HUES64 (cell line): ENCODE data around the gene PSMC1.

Source experiments
- H3K27ac ChIP-seq: 2 replicates; pipeline ENCODE4 v1.7.0; 2013; ENCODE audit warnings: low read depth, low read length, inconsistent platforms
- H3K27me3 ChIP-seq: 2 replicates; pipeline ENCODE4 v1.6.1; 2013; ENCODE audit warnings: mild to moderate bottlenecking, low read length; ENCODE audit not compliant: insufficient read depth
- H3K36me3 ChIP-seq: 2 replicates; pipeline ENCODE4 v1.6.1; 2013; ENCODE audit warnings: mild to moderate bottlenecking, low read length; ENCODE audit not compliant: insufficient read depth
- H3K4me1 ChIP-seq: 2 replicates; pipeline ENCODE4 v1.6.1; 2013; ENCODE audit warnings: mild to moderate bottlenecking, low read length, moderate library complexity; ENCODE audit not compliant: insufficient read depth
- H3K4me3 ChIP-seq: 2 replicates; pipeline ENCODE4 v1.5.1; 2013; ENCODE audit warnings: mild to moderate bottlenecking, low read length, moderate library complexity
- H3K9ac ChIP-seq: 2 replicates; pipeline ENCODE4 v1.6.1; 2013; ENCODE audit warnings: mild to moderate bottlenecking, low read depth, low read length
- H3K9me3 ChIP-seq: 2 replicates; pipeline ENCODE4 v1.6.1; 2013; ENCODE audit warnings: low read depth, low read length; ENCODE audit not compliant: insufficient read depth
- WGBS: fragments of 150-250, 120-280 bp; methylation state at CpG from one replicate; pipeline ENCODE4 v1.1.7; 2013; ENCODE audit warnings: missing lambda C conversion rate; 5-methylcytosine and 5-hydroxymethylcytosine counted together

The PSMC1 gene

DNA sequence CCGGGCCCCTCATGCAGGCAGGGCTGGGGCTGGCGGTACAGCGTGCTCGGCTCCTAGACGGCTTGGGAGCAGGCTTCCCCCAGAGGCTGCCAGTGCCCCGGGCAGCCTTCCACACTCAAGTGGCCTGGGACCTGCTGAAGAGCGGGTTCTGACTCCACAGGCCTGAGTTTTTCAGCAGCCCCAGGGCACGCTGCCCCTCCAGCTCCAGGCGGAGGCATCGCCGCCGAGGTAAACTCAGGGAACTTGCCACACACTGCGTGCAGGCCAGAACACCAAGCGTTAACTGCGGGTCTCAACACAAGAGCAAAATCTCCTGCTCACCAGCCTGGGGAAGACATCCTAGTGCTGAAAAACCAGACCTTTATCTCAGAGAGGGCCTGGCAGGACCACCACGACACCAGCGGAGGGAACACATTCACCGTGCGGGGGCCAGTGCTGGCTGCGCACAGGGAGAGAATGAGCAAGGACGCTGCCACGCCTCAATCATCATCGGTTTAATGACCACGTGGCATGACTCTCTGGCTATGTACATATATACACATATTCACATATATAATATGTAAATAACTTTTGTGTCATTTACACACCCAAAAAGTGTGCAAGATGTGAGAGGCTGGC is 21.3 kb downstream of the PSMC1 start:
- Histone ChIP-seq H3K36me3 (peaks cover 41% of the 10 kb centered on the region), H3K9ac (no peak overlapping the region), H3K27ac (no peak overlapping the region), H3K9me3 (no peaks in the 10 kb centered on the region), H3K4me3 (no peak overlapping the region), H3K27me3 (no peaks in the 10 kb centered on the region), H3K4me1 (no peaks in the 10 kb centered on the region)
- 91% methylated on average over 23 of the region's 24 CpGs for WGBS

GRCh38 chr14:90278199-90279175 is 22.1 kb downstream of the PSMC1 start:
- no peaks in the 10 kb centered on the region for H3K27me3 ChIP-seq
- H3K36me3 ChIP-seq, result peaks cover 37% of the 10 kb centered on the region
- H3K9me3 ChIP-seq, result no peaks in the 10 kb centered on the region
- H3K4me3 ChIP-seq, result no peak overlapping the region
- H3K4me1 ChIP-seq, result no peaks in the 10 kb centered on the region
- H3K27ac ChIP-seq, result no peak overlapping the region
- no peak overlapping the region for H3K9ac ChIP-seq
- WGBS, result 93% methylated on average over 35 of the region's 35 CpGs

DNA sequence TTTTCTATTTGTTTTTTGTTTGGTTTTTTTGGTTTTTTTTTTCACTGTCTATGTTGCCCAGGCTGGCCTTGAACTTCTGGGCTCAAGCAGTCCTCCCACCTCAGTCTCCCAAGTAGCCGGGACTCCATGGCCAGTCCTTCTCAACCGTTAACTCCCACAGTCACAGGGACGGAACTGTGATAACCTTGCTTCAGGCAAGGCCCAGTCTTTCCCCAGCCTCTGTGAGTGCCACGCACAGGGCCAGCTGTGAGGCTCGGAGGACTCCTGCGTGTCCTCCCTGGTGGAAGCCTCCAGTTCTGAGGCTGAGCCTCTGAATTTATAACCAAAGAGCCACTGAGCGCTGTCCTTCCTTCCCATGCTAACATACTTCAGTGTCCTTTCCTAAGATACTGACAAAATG is 23.7 kb downstream of the PSMC1 start:
- 93% methylated on average over 7 of the region's 7 CpGs for WGBS
- Histone ChIP-seq H3K27me3 (no peaks in the 10 kb centered on the region), H3K9ac (no peak overlapping the region), H3K36me3 (peaks cover 30% of the 10 kb centered on the region), H3K4me1 (no peaks in the 10 kb centered on the region), H3K4me3 (no peak overlapping the region), H3K9me3 (no peaks in the 10 kb centered on the region), H3K27ac (no peak overlapping the region)

GRCh38 chr14:90281261-90281660 is 24.9 kb downstream of the PSMC1 start:
- no peaks in the 10 kb centered on the region for H3K27me3 ChIP-seq
- no peak overlapping the region for H3K4me3 ChIP-seq
- H3K4me1 ChIP-seq, result no peaks in the 10 kb centered on the region
- WGBS, result 90% methylated on average over 8 of the region's 8 CpGs
- peaks cover 37% of the 10 kb centered on the region for H3K36me3 ChIP-seq
- H3K9ac ChIP-seq, result no peak overlapping the region
- H3K9me3 ChIP-seq, result no peaks in the 10 kb centered on the region
- H3K27ac ChIP-seq, result no peak overlapping the region

DNA sequence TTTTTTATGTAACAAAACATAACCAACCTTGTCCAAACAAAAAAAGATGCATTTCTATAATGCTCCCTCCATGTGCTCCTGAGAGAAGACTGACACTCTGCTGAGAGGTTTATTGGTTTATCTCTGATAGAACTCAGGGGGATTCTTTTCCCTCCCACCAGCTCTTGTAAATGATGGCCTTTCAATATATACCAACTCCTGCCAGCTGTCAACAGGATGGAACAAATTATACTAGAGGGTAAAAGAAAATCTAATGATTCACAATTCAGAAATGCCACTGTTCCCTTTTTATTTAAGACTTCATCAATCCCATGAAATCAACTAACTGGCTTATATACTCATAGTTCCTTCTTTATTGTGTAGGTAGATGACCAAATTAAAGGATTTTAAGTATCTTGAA is 25.4 kb downstream of the PSMC1 start:
- H3K27ac ChIP-seq, result no peak overlapping the region

GRCh38 chr14:90287791-90288190 is 31.4 kb downstream of the PSMC1 start:
- 95% methylated on average over 14 of the region's 14 CpGs for WGBS
- no peak overlapping the region for H3K4me3 ChIP-seq
- no peak overlapping the region for H3K27ac ChIP-seq
- H3K27me3 ChIP-seq, result no peaks in the 10 kb centered on the region
- peaks cover 10% of the 10 kb centered on the region for H3K4me1 ChIP-seq
- H3K9me3 ChIP-seq, result no peaks in the 10 kb centered on the region
- H3K36me3 ChIP-seq, result peaks cover 59% of the 10 kb centered on the region
- no peak overlapping the region for H3K9ac ChIP-seq

More for the DNA sequence above, 25.4 kb downstream of the PSMC1 start:
- Histone ChIP-seq H3K9me3 (no peaks in the 10 kb centered on the region), H3K36me3 (peaks cover 37% of the 10 kb centered on the region), H3K4me1 (no peaks in the 10 kb centered on the region), H3K4me3 (no peak overlapping the region), H3K9ac (no peak overlapping the region), H3K27me3 (no peaks in the 10 kb centered on the region)

DNA sequence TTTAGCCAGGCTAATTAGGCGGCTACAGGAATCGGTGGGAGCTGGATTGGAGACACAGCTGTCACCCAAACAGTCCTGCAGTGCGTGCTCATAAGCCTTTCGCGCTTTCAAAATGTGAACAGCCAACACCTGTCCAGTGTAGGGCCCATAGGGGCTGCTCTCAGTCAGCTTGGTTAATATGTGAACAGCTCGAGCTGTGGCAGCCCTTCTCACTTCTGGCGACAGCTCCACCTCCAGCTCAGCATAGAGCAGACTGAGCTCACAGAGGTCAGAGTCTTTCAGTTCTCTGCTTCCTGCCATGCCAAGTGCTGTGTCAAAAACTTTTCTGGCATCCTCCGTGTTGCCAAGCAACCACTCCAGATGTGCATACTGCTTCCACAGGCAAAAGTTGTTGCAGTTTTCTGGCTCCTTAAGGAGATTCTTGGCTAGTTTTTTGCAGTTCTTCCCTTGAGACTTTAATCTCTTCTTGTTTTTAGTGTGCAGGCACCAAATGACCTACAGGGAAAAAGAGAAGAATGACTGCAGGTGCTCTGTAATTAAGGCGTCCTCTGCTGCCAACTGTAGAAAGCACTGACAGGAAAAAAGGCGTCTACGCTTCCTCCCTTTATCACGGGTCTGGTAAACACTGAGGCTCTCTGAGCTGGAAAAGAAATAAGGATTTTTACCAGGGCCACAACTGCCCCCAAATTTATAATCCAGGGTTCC is 32.5 kb downstream of the PSMC1 start:
- H3K9me3 ChIP-seq, result no peaks in the 10 kb centered on the region
- H3K9ac ChIP-seq, result no peak overlapping the region
- no peak overlapping the region for H3K27ac ChIP-seq
- H3K36me3 ChIP-seq, result peaks cover 59% of the 10 kb centered on the region
- WGBS, result 94% methylated on average over 12 of the region's 12 CpGs
- no peaks in the 10 kb centered on the region for H3K27me3 ChIP-seq
- H3K4me3 ChIP-seq, result no peak overlapping the region
- peaks cover 10% of the 10 kb centered on the region for H3K4me1 ChIP-seq

- no peaks in the 10 kb centered on the region for H3K9me3 ChIP-seq
- H3K27me3 ChIP-seq, result no peaks in the 10 kb centered on the region
- no peak overlapping the region for H3K4me3 ChIP-seq
- H3K36me3 ChIP-seq, result peaks cover 74% of the 10 kb centered on the region
- H3K27ac ChIP-seq, result no peak overlapping the region
- H3K9ac ChIP-seq, result no peak overlapping the region
- H3K4me1 ChIP-seq, result peaks cover 10% of the 10 kb centered on the region
- WGBS, result 82% methylated on average over 5 of the region's 6 CpGs
Observed at GRCh38 chr14:90290337-90291011, 34.1 kb downstream of the PSMC1 start.

- WGBS, result 89% methylated on average over 7 of the region's 7 CpGs
- Histone ChIP-seq H3K4me3 (no peak overlapping the region), H3K27me3 (no peaks in the 10 kb centered on the region), H3K36me3 (peaks cover 77% of the 10 kb centered on the region), H3K9me3 (no peaks in the 10 kb centered on the region), H3K9ac (no peak overlapping the region), H3K27ac (no peak overlapping the region), H3K4me1 (peaks cover 10% of the 10 kb centered on the region)
Observed at GRCh38 chr14:90291699-90292098, 35.3 kb downstream of the PSMC1 start.

GRCh38 chr14:90293766-90294730 is 37.7 kb downstream of the PSMC1 start:
- WGBS, result 95% methylated on average over 11 of the region's 11 CpGs
- peaks cover 10% of the 10 kb centered on the region for H3K4me1 ChIP-seq
- no peaks in the 10 kb centered on the region for H3K27me3 ChIP-seq
- no peak overlapping the region for H3K9ac ChIP-seq
- H3K4me3 ChIP-seq, result no peak overlapping the region
- peaks cover 73% of the 10 kb centered on the region for H3K36me3 ChIP-seq
- H3K27ac ChIP-seq, result no peak overlapping the region
- H3K9me3 ChIP-seq, result no peaks in the 10 kb centered on the region
